K562 (cell line): ENCODE measurements around the gene SP140L. TPM values are rescaled to one million over a fixed set of nuclear protein-coding genes. Genes with fewer than 3 reads are reported as not detected.

Experiments used
- ATAC-seq: fragments of 200-7000 bp; cut with Tn5 transposase; 3 replicates; pipeline ENCODE4 v1.9.1; 2020; ENCODE audit warnings: moderate library complexity
- BruUV-seq: library from RNA; stranded (reverse); fragments of 400-500 nt; replicated peaks from 2 replicates; lab custom pipeline; 2021; lab: Mats Ljungman, UMichigan
- CTCF ChIA-PET: fragments of 300-600 bp; formaldehyde crosslinking; extraction: SDS; loops from one replicate; lab custom pipeline; 2021; ENCODE audit warnings: low intra/inter-chr PET ratio; lab: Yijun Ruan, JAX
- POLR2A ChIA-PET: fragments of 300-600, 350-650 bp; sonication (Branson Sonifier 250); formaldehyde crosslinking; extraction: SDS; loops from one replicate; lab custom pipeline; 2021; ENCODE audit warnings: antibody characterized with exemption, inconsistent platforms; lab: Yijun Ruan, JAX
- DNase-seq, 4 experiments: peaks; one replicate each; pipeline versions ENCODE4 v3.0.0 to v3.0.0-alpha.2; 2011 to 2018; ENCODE audit warnings: low spot score in 3 of 4, mixed read lengths in 3 of 4; ENCODE audit errors: extremely low read depth in 1 of 4
- FAIRE-seq: peaks from 2 replicates; lab custom pipeline; 2011; peaks lifted over from hg19 to GRCh38; lab: Jason Lieb, UNC
- H2AFZ ChIP-seq: 2 replicates; pipeline ENCODE4 v1.6.0; 2011; ENCODE audit warnings: low read depth, low read length, control low read depth, inconsistent platforms
- H3K27ac ChIP-seq: fragments of 200-600 bp; 3 replicates; pipeline ENCODE4 v1.8.0; 2011; ENCODE audit warnings: low read depth, mild to moderate bottlenecking, control low read depth, inconsistent platforms, low read length, moderate library complexity, mixed read lengths; ENCODE audit errors: extremely low read depth
- H3K27me3 ChIP-seq, 2 experiments: fragments of 300-600 bp in 1 of 2; 2 replicates in 1 of 2; 3 replicates in 1 of 2; pipeline versions ENCODE4 v1.6.0 to v1.8.0; 2011; ENCODE audit warnings: inconsistent platforms in 2 of 2, low read length in 2 of 2, mild to moderate bottlenecking in 1 of 2, mixed read lengths in 1 of 2, moderate library complexity in 1 of 2; ENCODE audit not compliant: control insufficient read depth in 2 of 2, insufficient read depth in 2 of 2
- H3K36me3 ChIP-seq: fragments of 300-600 bp; 3 replicates; pipeline ENCODE4 v1.8.0; 2011; ENCODE audit warnings: mild to moderate bottlenecking, low read length, inconsistent platforms; ENCODE audit not compliant: control insufficient read depth, insufficient read depth
- H3K4me1 ChIP-seq, 2 experiments: fragments of 200-600 bp in 1 of 2; replicated peaks in 1 of 2; 2 replicates in 1 of 2; 3 replicates in 1 of 2; pipeline versions ENCODE4 v1.5.1 to v1.8.0; 2011; ENCODE audit warnings: inconsistent platforms in 2 of 2, low read length in 2 of 2, mild to moderate bottlenecking in 1 of 2, mixed read lengths in 1 of 2, moderate library complexity in 1 of 2; ENCODE audit not compliant: control insufficient read depth in 2 of 2, insufficient read depth in 2 of 2
- H3K4me2 ChIP-seq: 2 replicates; pipeline ENCODE4 v1.6.1; 2011; ENCODE audit warnings: low read length, control low read depth, inconsistent platforms, mixed read lengths; ENCODE audit not compliant: insufficient read depth
- H3K4me3 ChIP-seq: fragments of 200-600 bp; sonication (generic), shearing (Covaris generic); 2 replicates; pipeline ENCODE4 v1.5.1; 2016; ENCODE audit warnings: control low read depth, inconsistent platforms
- H3K79me2 ChIP-seq: fragments of 200-600 bp; 3 replicates; pipeline ENCODE4 v1.8.0; 2011; ENCODE audit warnings: low read length, inconsistent platforms; ENCODE audit not compliant: control insufficient read depth, insufficient read depth
- H3K9ac ChIP-seq, 2 experiments: 2 replicates each; pipeline versions ENCODE4 v1.6.0 to v1.6.1; 2011; ENCODE audit warnings: low read depth in 2 of 2, low read length in 2 of 2, control low read depth in 1 of 2, inconsistent platforms in 1 of 2, mild to moderate bottlenecking in 1 of 2, mixed read lengths in 1 of 2; ENCODE audit not compliant: insufficient read depth in 1 of 2
- H3K9me1 ChIP-seq: one replicate; pipeline ENCODE4 v1.6.0; 2011; ENCODE audit warnings: inconsistent platforms, mild to moderate bottlenecking, low read length, moderate library complexity; ENCODE audit not compliant: control insufficient read depth, insufficient read depth
- H3K9me3 ChIP-seq: replicated peaks from 2 replicates; pipeline ENCODE4 v1.5.1; 2011; ENCODE audit warnings: low read depth, low read length, inconsistent platforms; ENCODE audit not compliant: control insufficient read depth, insufficient read depth
- H4K20me1 ChIP-seq: replicated peaks from 2 replicates; pipeline ENCODE4 v1.6.1; 2011; ENCODE audit warnings: low read length, inconsistent platforms, mixed read lengths; ENCODE audit not compliant: control insufficient read depth, insufficient read depth
- NELFE ChIP-seq: IDR thresholded peaks from 2 replicates; pipeline ENCODE4 v1.6.1; 2011; ENCODE audit warnings: mild to moderate bottlenecking; ENCODE audit not compliant: insufficient read depth, insufficient read length
- NR3C1 ChIP-seq: sonication (generic); formaldehyde crosslinking; IDR thresholded peaks from 2 replicates; pipeline ENCODE4 v1.8.1; 2022; ENCODE audit warnings: missing genetic modification reagents
- RB1 ChIP-seq: fragments of 450-650 bp; IDR thresholded peaks from 2 replicates; pipeline ENCODE4 v1.6.1; 2017; ENCODE audit warnings: low read depth, mild to moderate bottlenecking
- SAFB2 ChIP-seq: fragments of 200-400 bp; formaldehyde crosslinking; IDR thresholded peaks from 2 replicates; pipeline ENCODE4 v1.6.1; 2018; ENCODE audit warnings: borderline replicate concordance, low read length, low read depth, moderate library complexity; ENCODE audit not compliant: severe bottlenecking
- SMARCA4 ChIP-seq: fragments of 450-650 bp; IDR thresholded peaks from 2 replicates; pipeline ENCODE4 v1.6.1; 2016
- SRSF1 ChIP-seq: fragments of 200-400 bp; formaldehyde crosslinking; IDR thresholded peaks from 2 replicates; pipeline ENCODE4 v1.6.1; 2017; ENCODE audit warnings: mild to moderate bottlenecking, low read depth, low read length, moderate library complexity
- TAF9B ChIP-seq: fragments of 450-650 bp; IDR thresholded peaks from 2 replicates; pipeline ENCODE4 v1.6.1; 2018; ENCODE audit warnings: mild to moderate bottlenecking; ENCODE audit not compliant: partially characterized antibody
- WGBS: fragments of 100-300 bp; shearing (Covaris generic); methylation state at CpG from one replicate; pipeline ENCODE4 v1.1.6; 2016; ENCODE audit warnings: low coverage, mixed read lengths; ENCODE audit not compliant: insufficient coverage; ENCODE audit errors: missing lambda C conversion rate; 5-methylcytosine and 5-hydroxymethylcytosine counted together
- in situ Hi-C: fragments of 300-500 bp; cut with MboI; formaldehyde crosslinking; loops from 4 replicates; pipeline ENCODE4 v1.15.0; 2018; ENCODE audit warnings: inconsistent platforms, mixed read lengths
- intact Hi-C: fragments of 100-400 bp; cut with micrococcal nuclease; formaldehyde crosslinking; loops from 2 replicates; pipeline ENCODE4 v1.14.2; 2022
- polyA plus RNA-seq, 8 experiments: library from polyadenylated mRNA; depleted of rRNA in 4 of 8; stranded (reverse) in 5 of 8; unstranded in 3 of 8; fragments of >200 nt; fragmentation: Nextera tagmentation in 2 of 8; fragmentation: Illumina TruSeq in 1 of 8; extraction: Ambion mirVana in 2 of 8; extraction: Trizol in 1 of 8; gene quantifications; 2 replicates each; pipeline versions ENCODE4 v1.2.1 to v1.2.3, GENCODE V29; 2011 to 2014; ENCODE audit warnings: inconsistent platforms in 1 of 8, missing spikeins in 1 of 8
- total RNA-seq, 7 experiments: library from RNA; depleted of rRNA in 6 of 7; stranded (reverse); fragments of >200 nt in 6 of 7; fragmentation: Illumina TruSeq in 2 of 7; extraction: Trizol in 2 of 7; gene quantifications; 2 replicates each; pipeline versions ENCODE4 v1.2.1 to v1.2.3, GENCODE V29; 2011 to 2021; ENCODE audit warnings: low replicate concordance in 1 of 7
- TF ChIP-seq, protein P1 (sequence below): fragments of 450-650 bp; IDR thresholded peaks from 2 replicates; pipeline ENCODE4 v1.6.1; 2016; ENCODE audit warnings: low read depth
- TF ChIP-seq, protein P2 (sequence below): fragments of 450-650 bp; IDR thresholded peaks from 2 replicates; pipeline ENCODE4 v1.6.1; 2016; ENCODE audit warnings: mild to moderate bottlenecking
- TF ChIP-seq, protein P3 (sequence below): sonication (generic); formaldehyde crosslinking; IDR thresholded peaks from 2 replicates; pipeline ENCODE4 v1.8.0; 2022; ENCODE audit warnings: missing genetic modification reagents, mild to moderate bottlenecking, borderline replicate concordance

The SP140L gene
- total and polyA plus RNA-seq, 9 of the 15 experiments (the other 6 are each of a cell fraction or from before 2014, with no cell fraction given) = 4.0 to 15.5 (median 11.3) TPM

DNA sequence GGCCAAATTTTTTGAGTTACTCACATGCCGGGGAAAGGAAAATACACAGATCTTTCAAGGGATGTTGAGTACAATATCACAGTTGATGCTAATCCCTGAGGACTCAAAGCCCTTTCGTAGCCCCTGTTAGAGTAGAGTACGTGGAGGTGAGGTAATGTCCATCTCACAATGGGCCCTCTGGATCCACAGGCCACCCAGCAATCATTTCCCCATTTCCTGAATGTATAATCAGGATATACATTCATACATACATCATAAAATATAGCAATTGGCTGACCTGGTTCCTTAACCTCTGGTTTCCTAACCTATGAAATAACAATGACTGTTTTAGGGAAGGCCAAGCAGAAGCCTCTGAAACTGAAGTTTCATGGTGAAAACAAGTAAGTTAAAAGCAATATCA, 78.8 kb downstream of the SP140L start:
- FAIRE-seq = peak; percentile 19
- Histone ChIP-seq H3K27ac (no peak overlapping the region), H3K4me3 (no peak overlapping the region), H3K9ac (no peak overlapping the region), H2AFZ (no peak overlapping the region), H3K4me1 (no peaks in the 10 kb centered on the region), H3K79me2 (no peaks in the 10 kb centered on the region), H3K4me2 (no peak overlapping the region), H3K36me3 (0 out of 3 replicates have a peak, but pooled peaks cover 3% of the 10 kb centered on the region), H3K9me1 (no peaks in the 10 kb centered on the region), H3K9me3 (no peaks in the 10 kb centered on the region), H3K27me3 (no peaks in the 10 kb centered on the region), H4K20me1 (no peaks in the 10 kb centered on the region)
- ChIA-PET POLR2A (no interaction called here), CTCF (no interaction called here)
- DNase-seq = no peak
- no peak for ATAC-seq
- intact Hi-C loops (no loop called here), in situ Hi-C loops (no loop called here)
- WGBS = 92% methylated on average over 3 of the region's 3 CpGs
- no TSS peak for BruUV-seq
- TF ChIP-seq, protein P1, sequence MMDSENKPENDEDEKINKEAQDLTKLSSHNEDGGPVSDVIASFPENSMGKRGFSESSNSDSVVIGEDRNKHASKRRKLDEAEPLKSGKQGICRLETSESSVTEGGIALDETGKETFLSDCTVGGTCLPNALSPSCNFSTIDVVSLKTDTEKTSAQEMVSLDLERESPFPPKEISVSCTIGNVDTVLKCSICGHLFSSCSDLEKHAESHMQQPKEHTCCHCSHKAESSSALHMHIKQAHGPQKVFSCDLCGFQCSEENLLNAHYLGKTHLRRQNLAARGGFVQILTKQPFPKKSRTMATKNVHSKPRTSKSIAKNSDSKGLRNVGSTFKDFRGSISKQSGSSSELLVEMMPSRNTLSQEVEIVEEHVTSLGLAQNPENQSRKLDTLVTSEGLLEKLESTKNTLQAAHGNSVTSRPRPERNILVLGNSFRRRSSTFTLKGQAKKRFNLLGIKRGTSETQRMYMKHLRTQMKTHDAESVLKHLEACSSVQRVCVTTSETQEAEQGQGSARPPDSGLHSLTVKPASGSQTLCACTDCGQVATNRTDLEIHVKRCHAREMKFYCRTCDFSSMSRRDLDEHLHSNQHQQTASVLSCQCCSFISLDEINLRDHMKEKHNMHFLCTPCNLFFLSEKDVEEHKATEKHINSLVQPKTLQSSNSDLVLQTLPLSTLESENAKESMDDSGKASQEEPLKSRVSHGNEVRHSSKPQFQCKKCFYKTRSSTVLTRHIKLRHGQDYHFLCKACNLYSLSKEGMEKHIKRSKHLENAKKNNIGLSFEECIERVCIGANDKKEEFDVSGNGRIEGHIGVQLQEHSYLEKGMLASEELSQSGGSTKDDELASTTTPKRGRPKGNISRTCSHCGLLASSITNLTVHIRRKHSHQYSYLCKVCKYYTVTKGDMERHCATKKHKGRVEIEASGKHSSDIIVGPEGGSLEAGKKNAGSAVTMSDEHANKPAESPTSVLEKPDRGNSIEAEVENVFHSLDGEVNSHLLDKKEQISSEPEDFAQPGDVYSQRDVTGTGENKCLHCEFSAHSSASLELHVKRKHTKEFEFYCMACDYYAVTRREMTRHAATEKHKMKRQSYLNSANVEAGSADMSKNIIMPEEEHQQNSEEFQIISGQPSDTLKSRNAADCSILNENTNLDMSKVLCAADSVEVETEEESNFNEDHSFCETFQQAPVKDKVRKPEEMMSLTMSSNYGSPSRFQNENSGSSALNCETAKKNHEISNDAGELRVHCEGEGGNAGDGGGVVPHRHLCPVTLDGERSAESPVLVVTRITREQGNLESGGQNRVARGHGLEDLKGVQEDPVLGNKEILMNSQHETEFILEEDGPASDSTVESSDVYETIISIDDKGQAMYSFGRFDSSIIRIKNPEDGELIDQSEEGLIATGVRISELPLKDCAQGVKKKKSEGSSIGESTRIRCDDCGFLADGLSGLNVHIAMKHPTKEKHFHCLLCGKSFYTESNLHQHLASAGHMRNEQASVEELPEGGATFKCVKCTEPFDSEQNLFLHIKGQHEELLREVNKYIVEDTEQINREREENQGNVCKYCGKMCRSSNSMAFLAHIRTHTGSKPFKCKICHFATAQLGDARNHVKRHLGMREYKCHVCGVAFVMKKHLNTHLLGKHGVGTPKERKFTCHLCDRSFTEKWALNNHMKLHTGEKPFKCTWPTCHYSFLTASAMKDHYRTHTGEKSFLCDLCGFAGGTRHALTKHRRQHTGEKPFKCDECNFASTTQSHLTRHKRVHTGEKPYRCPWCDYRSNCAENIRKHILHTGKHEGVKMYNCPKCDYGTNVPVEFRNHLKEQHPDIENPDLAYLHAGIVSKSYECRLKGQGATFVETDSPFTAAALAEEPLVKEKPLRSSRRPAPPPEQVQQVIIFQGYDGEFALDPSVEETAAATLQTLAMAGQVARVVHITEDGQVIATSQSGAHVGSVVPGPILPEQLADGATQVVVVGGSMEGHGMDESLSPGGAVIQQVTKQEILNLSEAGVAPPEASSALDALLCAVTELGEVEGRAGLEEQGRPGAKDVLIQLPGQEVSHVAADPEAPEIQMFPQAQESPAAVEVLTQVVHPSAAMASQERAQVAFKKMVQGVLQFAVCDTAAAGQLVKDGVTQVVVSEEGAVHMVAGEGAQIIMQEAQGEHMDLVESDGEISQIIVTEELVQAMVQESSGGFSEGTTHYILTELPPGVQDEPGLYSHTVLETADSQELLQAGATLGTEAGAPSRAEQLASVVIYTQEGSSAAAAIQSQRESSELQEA = no peak
- TF ChIP-seq SMARCA4 = no peak
- TF ChIP-seq, protein P2, sequence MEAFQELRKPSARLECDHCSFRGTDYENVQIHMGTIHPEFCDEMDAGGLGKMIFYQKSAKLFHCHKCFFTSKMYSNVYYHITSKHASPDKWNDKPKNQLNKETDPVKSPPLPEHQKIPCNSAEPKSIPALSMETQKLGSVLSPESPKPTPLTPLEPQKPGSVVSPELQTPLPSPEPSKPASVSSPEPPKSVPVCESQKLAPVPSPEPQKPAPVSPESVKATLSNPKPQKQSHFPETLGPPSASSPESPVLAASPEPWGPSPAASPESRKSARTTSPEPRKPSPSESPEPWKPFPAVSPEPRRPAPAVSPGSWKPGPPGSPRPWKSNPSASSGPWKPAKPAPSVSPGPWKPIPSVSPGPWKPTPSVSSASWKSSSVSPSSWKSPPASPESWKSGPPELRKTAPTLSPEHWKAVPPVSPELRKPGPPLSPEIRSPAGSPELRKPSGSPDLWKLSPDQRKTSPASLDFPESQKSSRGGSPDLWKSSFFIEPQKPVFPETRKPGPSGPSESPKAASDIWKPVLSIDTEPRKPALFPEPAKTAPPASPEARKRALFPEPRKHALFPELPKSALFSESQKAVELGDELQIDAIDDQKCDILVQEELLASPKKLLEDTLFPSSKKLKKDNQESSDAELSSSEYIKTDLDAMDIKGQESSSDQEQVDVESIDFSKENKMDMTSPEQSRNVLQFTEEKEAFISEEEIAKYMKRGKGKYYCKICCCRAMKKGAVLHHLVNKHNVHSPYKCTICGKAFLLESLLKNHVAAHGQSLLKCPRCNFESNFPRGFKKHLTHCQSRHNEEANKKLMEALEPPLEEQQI = no peak
- TF ChIP-seq SRSF1 = no peak
- no peak for TF ChIP-seq NELFE
- no peak for TF ChIP-seq TAF9B
- TF ChIP-seq, protein P3, sequence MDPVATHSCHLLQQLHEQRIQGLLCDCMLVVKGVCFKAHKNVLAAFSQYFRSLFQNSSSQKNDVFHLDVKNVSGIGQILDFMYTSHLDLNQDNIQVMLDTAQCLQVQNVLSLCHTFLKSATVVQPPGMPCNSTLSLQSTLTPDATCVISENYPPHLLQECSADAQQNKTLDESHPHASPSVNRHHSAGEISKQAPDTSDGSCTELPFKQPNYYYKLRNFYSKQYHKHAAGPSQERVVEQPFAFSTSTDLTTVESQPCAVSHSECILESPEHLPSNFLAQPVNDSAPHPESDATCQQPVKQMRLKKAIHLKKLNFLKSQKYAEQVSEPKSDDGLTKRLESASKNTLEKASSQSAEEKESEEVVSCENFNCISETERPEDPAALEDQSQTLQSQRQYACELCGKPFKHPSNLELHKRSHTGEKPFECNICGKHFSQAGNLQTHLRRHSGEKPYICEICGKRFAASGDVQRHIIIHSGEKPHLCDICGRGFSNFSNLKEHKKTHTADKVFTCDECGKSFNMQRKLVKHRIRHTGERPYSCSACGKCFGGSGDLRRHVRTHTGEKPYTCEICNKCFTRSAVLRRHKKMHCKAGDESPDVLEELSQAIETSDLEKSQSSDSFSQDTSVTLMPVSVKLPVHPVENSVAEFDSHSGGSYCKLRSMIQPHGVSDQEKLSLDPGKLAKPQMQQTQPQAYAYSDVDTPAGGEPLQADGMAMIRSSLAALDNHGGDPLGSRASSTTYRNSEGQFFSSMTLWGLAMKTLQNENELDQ (CRISPR knock-in tag) = no peak
- no peak for TF ChIP-seq NR3C1
- TF ChIP-seq SAFB2 = no peak
- no peak for TF ChIP-seq RB1
